Muscle layer of duodenum (tissue), 2 donors: Measurements from ENCODE around the gene NBL1.

Experiments
- H3K27ac ChIP-seq: one replicate; pipeline ENCODE4 v1.7.0; 2013; ENCODE audit warnings: mild to moderate bottlenecking, low read length
- H3K27me3 ChIP-seq: one replicate; pipeline ENCODE4 v1.7.0; 2013; ENCODE audit warnings: low read depth, mild to moderate bottlenecking, control low read depth, low read length
- H3K36me3 ChIP-seq, 2 donors: one replicate each; pipeline ENCODE4 v1.7.0; 2013; ENCODE audit warnings: low read length in 2 of 2, control low read depth in 1 of 2, mild to moderate bottlenecking in 1 of 2; ENCODE audit not compliant: insufficient read depth in 2 of 2, control insufficient read depth in 1 of 2
- H3K4me1 ChIP-seq, 2 donors: one replicate each; pipeline ENCODE4 v1.7.0; 2013; ENCODE audit warnings: low read length in 2 of 2, mild to moderate bottlenecking in 2 of 2, control low read depth in 1 of 2, moderate library complexity in 1 of 2; ENCODE audit not compliant: insufficient read depth in 2 of 2, control insufficient read depth in 1 of 2
- H3K4me3 ChIP-seq, 2 donors: one replicate each; pipeline ENCODE4 v1.7.0; 2013; ENCODE audit warnings: low read length in 2 of 2, low read depth in 1 of 2, mild to moderate bottlenecking in 1 of 2
- H3K9me3 ChIP-seq, 2 donors: one replicate each; pipeline ENCODE4 v1.7.0; 2013; ENCODE audit warnings: low read length in 2 of 2, control low read depth in 1 of 2, mild to moderate bottlenecking in 1 of 2; ENCODE audit not compliant: control insufficient read depth in 1 of 2
- donor health status: healthy.

The NBL1 gene, protein sequence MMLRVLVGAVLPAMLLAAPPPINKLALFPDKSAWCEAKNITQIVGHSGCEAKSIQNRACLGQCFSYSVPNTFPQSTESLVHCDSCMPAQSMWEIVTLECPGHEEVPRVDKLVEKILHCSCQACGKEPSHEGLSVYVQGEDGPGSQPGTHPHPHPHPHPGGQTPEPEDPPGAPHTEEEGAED

GRCh38 chr1:19643602-19644394 lies at the start of gene NBL1:
Gene NBL1 (plus strand): TSS chr1:19644311. CDS start chr1:19655031, 10,720 bp downstream.
- H3K9me3 ChIP-seq, result no peaks in the 10 kb centered on the region
- H3K27ac ChIP-seq, result peak within 1 kb of the TSS; percentile 91
- H3K27me3 ChIP-seq, result peaks cover 4% of the 10 kb centered on the region
- no peaks in the 10 kb centered on the region for H3K36me3 ChIP-seq
- H3K4me1 ChIP-seq, result peaks cover 16 to 37% of the 10 kb centered on the region in 2 donors
- H3K4me3 ChIP-seq, result peak within 1 kb of the TSS; percentile 78 to 79

DNA sequence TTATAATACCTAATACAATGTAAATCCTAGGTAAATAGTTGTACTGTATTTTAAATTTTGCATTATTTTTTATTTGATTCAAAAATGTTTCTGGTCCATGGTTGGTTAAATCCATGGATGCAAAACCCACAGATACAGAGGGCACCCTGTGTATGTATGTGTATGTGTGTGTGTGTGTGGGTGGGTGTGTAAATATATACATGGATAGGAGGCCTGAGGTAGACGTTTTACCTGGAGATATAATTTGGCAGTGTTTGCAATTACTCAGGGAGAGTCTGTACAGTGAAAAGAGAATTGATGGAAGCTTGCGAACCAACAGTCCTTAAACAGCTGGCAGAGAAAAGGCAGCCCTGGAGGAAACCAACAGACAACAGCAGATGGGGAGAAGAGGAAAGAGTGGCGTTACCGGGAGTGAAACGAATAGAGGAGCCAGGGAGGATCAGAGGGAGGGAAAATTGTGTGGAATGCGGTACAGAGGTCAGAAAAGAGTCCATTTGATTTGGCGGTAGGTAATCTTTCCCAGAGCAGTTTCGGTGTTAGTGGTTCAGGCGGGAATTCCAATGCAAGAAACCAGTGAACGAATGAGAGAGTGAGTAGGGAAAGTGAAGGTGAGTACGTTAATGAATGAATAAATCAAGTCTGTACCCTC lies 47.9 kb upstream of the NBL1 start:
- Histone ChIP-seq H3K36me3 (no peaks in the 10 kb centered on the region), H3K4me1 (peaks cover 10 to 29% of the 10 kb centered on the region in 2 donors), H3K27me3 (no peaks in the 10 kb centered on the region), H3K4me3 (peak overlapping the region; percentile 75 to 77), H3K27ac (peak overlapping the region; percentile 97), H3K9me3 (no peaks in the 10 kb centered on the region)

GRCh38 chr1:19596714-19597495 lies 47.2 kb upstream of the NBL1 start:
- peaks cover 10 to 32% of the 10 kb centered on the region in 2 donors for H3K4me1 ChIP-seq

GRCh38 chr1:19597496-19598309 lies 46.4 kb upstream of the NBL1 start:
- peak overlapping the region; percentile 97 for H3K27ac ChIP-seq
- no peaks in the 10 kb centered on the region for H3K9me3 ChIP-seq
- peaks cover 10 to 32% of the 10 kb centered on the region in 2 donors for H3K4me1 ChIP-seq
- no peaks in the 10 kb centered on the region for H3K36me3 ChIP-seq
- no peaks in the 10 kb centered on the region for H3K27me3 ChIP-seq
- H3K4me3 ChIP-seq, result peak overlapping the region; percentile 75 to 77

More at GRCh38 chr1:19596714-19597495, 47.2 kb upstream of the NBL1 start:
- Histone ChIP-seq H3K27ac (peak overlapping the region; percentile 97), H3K36me3 (no peaks in the 10 kb centered on the region), H3K9me3 (no peaks in the 10 kb centered on the region), H3K27me3 (no peaks in the 10 kb centered on the region), H3K4me3 (peak overlapping the region; percentile 75 to 77)

- no peaks in the 10 kb centered on the region for H3K9me3 ChIP-seq
- no peak overlapping the region for H3K4me3 ChIP-seq
- no peaks in the 10 kb centered on the region for H3K36me3 ChIP-seq
- H3K27ac ChIP-seq, result no peak overlapping the region
- H3K27me3 ChIP-seq, result no peaks in the 10 kb centered on the region
- peaks cover 12 to 44% of the 10 kb centered on the region in 2 donors for H3K4me1 ChIP-seq
These were observed 44.3 kb upstream of the NBL1 start for GRCh38 chr1:19599810-19600209.

DNA sequence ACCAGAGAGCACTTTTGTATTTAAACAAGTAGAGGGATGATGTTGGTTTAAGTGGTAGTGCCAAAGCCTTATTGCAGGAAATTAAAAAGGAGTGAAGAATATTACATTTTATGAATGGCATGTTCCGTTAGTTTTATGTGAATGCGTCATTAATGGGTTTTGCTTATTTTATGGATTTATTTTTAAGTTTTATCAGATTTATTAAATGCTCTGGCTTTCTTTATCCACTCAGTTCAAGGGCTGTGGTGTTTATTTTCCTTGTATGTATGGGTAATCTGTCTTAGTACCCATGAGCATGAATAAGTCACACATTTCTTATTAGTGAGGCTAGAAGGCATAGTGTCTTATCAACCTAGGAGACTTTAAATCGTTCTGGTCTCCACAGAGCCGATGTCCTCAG lies 41.6 kb upstream of the NBL1 start:
- peaks cover 20 to 48% of the 10 kb centered on the region in 2 donors for H3K4me1 ChIP-seq

GRCh38 chr1:19605967-19606366 lies 38.1 kb upstream of the NBL1 start:
- no peak overlapping the region for H3K4me3 ChIP-seq
- H3K27ac ChIP-seq, result no peak overlapping the region
- no peaks in the 10 kb centered on the region for H3K27me3 ChIP-seq
- H3K4me1 ChIP-seq, result peaks cover 13 to 35% of the 10 kb centered on the region in 2 donors
- no peaks in the 10 kb centered on the region for H3K9me3 ChIP-seq
- H3K36me3 ChIP-seq, result no peaks in the 10 kb centered on the region

More for the DNA sequence above, 41.6 kb upstream of the NBL1 start:
- H3K27ac ChIP-seq, result no peak overlapping the region
- H3K9me3 ChIP-seq, result no peaks in the 10 kb centered on the region
- no peak overlapping the region for H3K4me3 ChIP-seq
- no peaks in the 10 kb centered on the region for H3K36me3 ChIP-seq
- H3K27me3 ChIP-seq, result no peaks in the 10 kb centered on the region

- H3K9me3 ChIP-seq, result no peaks in the 10 kb centered on the region
- peaks cover 13 to 31% of the 10 kb centered on the region in 2 donors for H3K4me1 ChIP-seq
- H3K36me3 ChIP-seq, result no peaks in the 10 kb centered on the region
- no peak overlapping the region for H3K27ac ChIP-seq
- H3K4me3 ChIP-seq, result no peak overlapping the region
- H3K27me3 ChIP-seq, result no peaks in the 10 kb centered on the region
These were observed 37.1 kb upstream of the NBL1 start for GRCh38 chr1:19606817-19607642.

DNA sequence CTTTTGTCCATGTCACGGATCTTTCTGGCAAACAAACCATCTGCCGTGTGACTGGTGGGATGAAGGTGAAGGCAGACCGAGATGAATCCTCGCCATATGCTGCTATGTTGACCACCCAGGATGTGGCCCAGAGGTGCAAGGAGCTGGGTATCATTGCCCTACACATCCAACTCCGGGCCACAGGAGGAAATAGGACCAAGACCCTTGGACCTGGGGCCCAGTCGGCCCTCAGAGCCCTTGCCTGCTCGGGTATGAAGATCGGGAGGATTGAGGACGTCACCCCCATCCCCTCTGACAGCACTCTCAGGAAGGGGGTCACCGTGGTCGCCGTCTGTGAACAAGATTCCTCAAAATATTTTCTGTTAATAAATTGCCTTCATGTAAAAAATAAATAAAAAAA lies 35.9 kb upstream of the NBL1 start:
- Histone ChIP-seq H3K9me3 (no peaks in the 10 kb centered on the region), H3K27me3 (no peaks in the 10 kb centered on the region), H3K27ac (no peak overlapping the region), H3K4me1 (peaks cover 13 to 27% of the 10 kb centered on the region in 2 donors), H3K4me3 (no peak overlapping the region), H3K36me3 (no peaks in the 10 kb centered on the region)
